ENCODE measurements around the gene SMPD3. TPM values are rescaled to one million over a fixed set of nuclear protein-coding genes. Genes with fewer than 3 reads are reported as not detected.

Gene SMPD3
- total and polyA plus RNA-seq, 9 donors: 0.40 to 31.4 (median 2.2) TPM

- 80 to 84% (median 81%) methylated on average over 15 to 18 of the region's 18 CpGs for WGBS, 3 donors
- Histone ChIP-seq H3K27me3 (no peaks in the 10 kb centered on the region), H3K36me3 (no peaks in the 10 kb centered on the region), H3K27ac (no peak overlapping the region), H3K4me3 (no peak overlapping the region), H3K4me1 (ENCODE audit: insufficient read depth) (peaks cover 2% of the 10 kb centered on the region), H3K9me3 (no peaks in the 10 kb centered on the region)
- intact Hi-C loops (cut with DNase I): loop anchor here in 2 of 4 donors (10.0 kb wide), 1 partner anchor 152 kb away; no protein-coding TSS in a partner anchor
- TF ChIP-seq POLR2A (IDR thresholded peaks at IDR 0.05) (no peak), EP300 (IDR thresholded peaks at IDR 0.05) (no peak)
- TF ChIP-seq, protein P1, sequence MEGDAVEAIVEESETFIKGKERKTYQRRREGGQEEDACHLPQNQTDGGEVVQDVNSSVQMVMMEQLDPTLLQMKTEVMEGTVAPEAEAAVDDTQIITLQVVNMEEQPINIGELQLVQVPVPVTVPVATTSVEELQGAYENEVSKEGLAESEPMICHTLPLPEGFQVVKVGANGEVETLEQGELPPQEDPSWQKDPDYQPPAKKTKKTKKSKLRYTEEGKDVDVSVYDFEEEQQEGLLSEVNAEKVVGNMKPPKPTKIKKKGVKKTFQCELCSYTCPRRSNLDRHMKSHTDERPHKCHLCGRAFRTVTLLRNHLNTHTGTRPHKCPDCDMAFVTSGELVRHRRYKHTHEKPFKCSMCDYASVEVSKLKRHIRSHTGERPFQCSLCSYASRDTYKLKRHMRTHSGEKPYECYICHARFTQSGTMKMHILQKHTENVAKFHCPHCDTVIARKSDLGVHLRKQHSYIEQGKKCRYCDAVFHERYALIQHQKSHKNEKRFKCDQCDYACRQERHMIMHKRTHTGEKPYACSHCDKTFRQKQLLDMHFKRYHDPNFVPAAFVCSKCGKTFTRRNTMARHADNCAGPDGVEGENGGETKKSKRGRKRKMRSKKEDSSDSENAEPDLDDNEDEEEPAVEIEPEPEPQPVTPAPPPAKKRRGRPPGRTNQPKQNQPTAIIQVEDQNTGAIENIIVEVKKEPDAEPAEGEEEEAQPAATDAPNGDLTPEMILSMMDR (IDR thresholded peaks at IDR 0.05): no peak
- no peak for DNase-seq
Measured at GRCh38 chr16:68362947-68363657, 85.2 kb downstream of the SMPD3 start.

GRCh38 chr16:68362262-68362913, 85.9 kb downstream of the SMPD3 start:
- no peaks in the 10 kb centered on the region for H3K9me3 ChIP-seq
- H3K4me1 ChIP-seq (ENCODE audit: insufficient read depth): peaks cover 2% of the 10 kb centered on the region
- 85 to 89% (median 88%) methylated on average over 8 of the region's 8 CpGs for WGBS, 3 donors
- no peaks in the 10 kb centered on the region for H3K36me3 ChIP-seq
- H3K27ac ChIP-seq: no peak overlapping the region
- TF ChIP-seq POLR2A (IDR thresholded peaks at IDR 0.05) (no peak), EP300 (IDR thresholded peaks at IDR 0.05) (no peak)
- TF ChIP-seq, protein P1 (IDR thresholded peaks at IDR 0.05): no peak
- H3K4me3 ChIP-seq: no peak overlapping the region
- DNase-seq: no peak
- H3K27me3 ChIP-seq: no peaks in the 10 kb centered on the region
- intact Hi-C loops (cut with DNase I): loop anchor here in 2 of 4 donors (10.0 kb wide), 1 partner anchor 152 kb away; no protein-coding TSS in a partner anchor

- 41 to 53% (median 46%) methylated on average over 16 of the region's 16 CpGs for WGBS, 3 donors
- H3K9me3 ChIP-seq: no peaks in the 10 kb centered on the region
- H3K4me1 ChIP-seq (ENCODE audit: insufficient read depth): peaks cover 2% of the 10 kb centered on the region
- H3K27me3 ChIP-seq: no peaks in the 10 kb centered on the region
- no peak for TF ChIP-seq EP300 (IDR thresholded peaks at IDR 0.05)
- TF ChIP-seq POLR2A (IDR thresholded peaks at IDR 0.05): no peak
- TF ChIP-seq, protein P1 (IDR thresholded peaks at IDR 0.05): no peak
- DNase-seq: no peak
- intact Hi-C loops (cut with DNase I): loop anchor here in 2 of 4 donors (10.0 kb wide), 1 partner anchor 153 kb away; no protein-coding TSS in a partner anchor
- H3K4me3 ChIP-seq: no peak overlapping the region
- no peak overlapping the region for H3K27ac ChIP-seq
- no peaks in the 10 kb centered on the region for H3K36me3 ChIP-seq
Measured at GRCh38 chr16:68361485-68361884, 86.8 kb downstream of the SMPD3 start.

DNA sequence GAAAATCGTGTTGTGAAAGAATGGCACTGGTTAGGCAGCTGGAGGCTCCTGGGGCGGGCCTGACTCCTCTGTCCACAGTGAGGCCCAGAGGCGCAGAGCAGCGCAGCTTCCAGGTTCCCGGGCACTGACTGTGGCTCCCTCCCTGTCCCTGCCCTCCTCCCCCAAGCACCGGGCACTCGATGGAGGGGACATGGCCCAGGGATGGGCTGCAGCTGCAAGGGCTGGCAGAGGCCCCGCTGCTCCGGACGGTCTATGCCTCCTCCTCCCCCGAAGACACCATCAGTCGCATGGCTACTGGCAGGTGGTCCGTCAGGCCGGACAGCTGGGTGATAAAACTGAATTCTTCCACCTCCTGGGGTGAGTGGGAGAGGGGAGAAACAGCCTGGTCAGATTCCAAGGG, 87.4 kb downstream of the SMPD3 start:
- no peaks in the 10 kb centered on the region for H3K36me3 ChIP-seq
- intact Hi-C loops (cut with DNase I): loop anchor here in 2 of 4 donors (10.0 kb wide), 1 partner anchor 154 kb away; no protein-coding TSS in a partner anchor
- no peak overlapping the region for H3K4me3 ChIP-seq
- WGBS, 3 donors: 51 to 54% (median 51%) methylated on average over 14 of the region's 14 CpGs
- no peak for DNase-seq
- H3K9me3 ChIP-seq: no peaks in the 10 kb centered on the region
- H3K4me1 ChIP-seq (ENCODE audit: insufficient read depth): peaks cover 2% of the 10 kb centered on the region
- no peaks in the 10 kb centered on the region for H3K27me3 ChIP-seq
- no peak overlapping the region for H3K27ac ChIP-seq
- TF ChIP-seq POLR2A (IDR thresholded peaks at IDR 0.05) (no peak), EP300 (IDR thresholded peaks at IDR 0.05) (no peak)
- TF ChIP-seq, protein P1 (IDR thresholded peaks at IDR 0.05): no peak
